HG03520 (cell line): ENCODE data around the gene PRR7.
"Not testable (repeated sequence)": the region's sequence is repeated elsewhere in the genome, so short reads cannot be mapped to it uniquely, and the experiment has no call there.

Source experiments
- ATAC-seq: cut with Tn5 transposase; IDR thresholded peaks from one replicate; pipeline ENCODE4 v1.9.1; 2021; ENCODE audit warnings: mild to moderate bottlenecking, moderate library complexity; ENCODE audit not compliant: unreplicated experiment

The PRR7 gene

GRCh38 chr5:177482359-177482795, 35.8 kb downstream of the PRR7 start:
- no peak for ATAC-seq

GRCh38 chr5:177483042-177483441, 36.4 kb downstream of the PRR7 start:
- ATAC-seq = no peak

GRCh38 chr5:177483994-177484901, 37.6 kb downstream of the PRR7 start:
- no peak for ATAC-seq

- ATAC-seq = no peak
Observed at GRCh38 chr5:177484902-177485549, 38.4 kb downstream of the PRR7 start.

GRCh38 chr5:177485753-177486152, 39.1 kb downstream of the PRR7 start:
- not testable (repeated sequence) for ATAC-seq

- ATAC-seq = no peak
Observed at GRCh38 chr5:177486256-177486655, 39.6 kb downstream of the PRR7 start.

GRCh38 chr5:177487144-177487543, 40.5 kb downstream of the PRR7 start:
- ATAC-seq = no peak

- no peak for ATAC-seq
Observed at GRCh38 chr5:177487975-177488374, 41.4 kb downstream of the PRR7 start.

- no peak for ATAC-seq
Observed at GRCh38 chr5:177489119-177489716, 42.6 kb downstream of the PRR7 start.

- no peak for ATAC-seq
Observed at GRCh38 chr5:177490311-177490991, 43.8 kb downstream of the PRR7 start.

GRCh38 chr5:177490992-177491391, 44.4 kb downstream of the PRR7 start:
- ATAC-seq = no peak

- no peak for ATAC-seq
Observed at GRCh38 chr5:177491429-177491945, 44.9 kb downstream of the PRR7 start.

- no peak for ATAC-seq
Observed at GRCh38 chr5:177491983-177492746, 45.6 kb downstream of the PRR7 start.

GRCh38 chr5:177492841-177493240, 46.2 kb downstream of the PRR7 start:
- ATAC-seq = no peak

GRCh38 chr5:177493795-177494345, 47.3 kb downstream of the PRR7 start:
- no peak for ATAC-seq

GRCh38 chr5:177494346-177495195, 48.0 kb downstream of the PRR7 start:
- ATAC-seq = no peak

GRCh38 chr5:177495243-177496060, 48.8 kb downstream of the PRR7 start:
- ATAC-seq = no peak

GRCh38 chr5:177496070-177496726, 49.6 kb downstream of the PRR7 start:
- ATAC-seq = no peak
